ENCODE results near the gene SORBS2.

GRCh38 chr4:185540040-185540439, 272.0 kb downstream of the SORBS2 start:
- TF ChIP-seq POLR2A (IDR thresholded peaks at IDR 0.05; ENCODE audit: borderline replicate concordance, extremely low read depth, insufficient read depth, insufficient read length) (no peak), EGR1 (IDR thresholded peaks at IDR 0.05; ENCODE audit: low read depth) (no peak), EZH2 (IDR thresholded peaks at IDR 0.05) (no peak)
